Omental fat pad (tissue), 4 donors: ENCODE data around the gene KCNQ1. TPM values are rescaled to one million over a fixed set of nuclear protein-coding genes. Genes with fewer than 3 reads are reported as not detected.

Experiments used
- ATAC-seq: fragments of 150-250 bp; one replicate; pipeline ENCODE4 v1.9.1; 2016; ENCODE audit warnings: mild to moderate bottlenecking, moderate library complexity; ENCODE audit not compliant: low FRiP score
- DNase-seq: peaks from one replicate; pipeline ENCODE4 v3.0.0-alpha.2; 2019; ENCODE audit warnings: low spot score
- CTCF ChIP-seq, 3 donors: fragments of 450-650 bp; IDR thresholded peaks; one replicate each; pipeline ENCODE4 v1.5.1; 2016 to 2017; ENCODE audit warnings: antibody characterized with exemption in 3 of 3, mild to moderate bottlenecking in 3 of 3, moderate library complexity in 2 of 3
- total RNA-seq, 4 donors: library from RNA; depleted of rRNA; stranded (reverse); fragments of >200 nt; gene quantifications; one replicate each; pipeline ENCODE4 v1.1.0, GENCODE V29; 2016

The KCNQ1 gene
- total RNA-seq, 4 donors from 2014 or later: 4.5 to 5.9 (median 5.2) TPM

GRCh38 chr11:2540223-2540991, 95.6 kb downstream of the KCNQ1 start:
- TF ChIP-seq CTCF (IDR thresholded peaks at IDR 0.05): no peak
- no peak for ATAC-seq
- no peak for DNase-seq

GRCh38 chr11:2540992-2541680, 96.3 kb downstream of the KCNQ1 start:
- DNase-seq (no peak), ATAC-seq (no peak)
- TF ChIP-seq CTCF (IDR thresholded peaks at IDR 0.05): no peak

DNA sequence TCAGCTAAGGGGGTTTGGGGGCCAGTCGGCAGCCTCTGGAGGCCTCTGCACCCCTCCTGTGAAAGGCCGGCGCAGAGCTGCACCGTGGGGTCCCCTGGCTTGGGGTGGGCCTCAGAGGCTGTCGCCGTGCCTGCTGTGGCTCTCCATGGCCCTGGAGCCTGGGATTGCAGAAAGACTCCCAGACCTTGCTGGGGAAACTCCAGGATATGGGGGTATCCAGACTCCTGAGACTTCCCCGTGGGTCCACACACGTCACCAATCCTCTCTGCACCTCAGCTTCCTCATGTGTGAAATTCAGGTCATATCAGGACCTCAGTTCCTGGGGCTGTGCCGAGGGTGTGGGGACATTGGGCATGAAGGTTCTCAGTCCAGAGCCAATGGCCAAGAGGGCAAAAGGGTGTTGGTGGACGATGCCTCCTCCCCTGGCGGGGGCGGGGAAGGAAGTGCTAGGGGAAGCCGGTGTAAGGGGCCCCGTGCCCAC, 97.1 kb downstream of the KCNQ1 start:
- ATAC-seq (no peak), DNase-seq (no peak)
- no peak for TF ChIP-seq CTCF (IDR thresholded peaks at IDR 0.05)

DNA sequence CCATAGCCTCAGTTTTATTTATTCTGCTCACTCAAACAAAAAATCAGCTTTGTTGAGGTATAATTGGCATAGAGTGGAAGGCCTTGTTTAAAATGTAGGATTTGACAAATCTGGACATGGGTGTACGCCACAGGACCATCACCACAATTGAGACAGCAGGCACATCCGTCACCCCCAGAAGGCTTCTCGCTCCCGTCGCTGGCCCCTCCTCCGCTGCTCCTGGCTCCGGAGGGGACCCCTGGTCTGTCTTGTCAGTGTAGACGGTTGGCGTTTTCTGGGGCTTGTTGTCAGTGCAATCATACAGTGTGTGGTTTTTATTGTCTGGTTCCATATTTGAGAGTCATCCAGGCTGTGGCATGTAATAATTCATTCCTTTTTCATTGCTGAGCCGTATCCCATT, 97.6 kb downstream of the KCNQ1 start:
- ATAC-seq: no peak
- no peak for TF ChIP-seq CTCF (IDR thresholded peaks at IDR 0.05)
- no peak for DNase-seq

- TF ChIP-seq CTCF (IDR thresholded peaks at IDR 0.05): no peak
- ATAC-seq (no peak), DNase-seq (no peak)
These were observed 103.0 kb downstream of the KCNQ1 start for GRCh38 chr11:2547806-2548205.

- TF ChIP-seq CTCF (IDR thresholded peaks at IDR 0.05): no peak
- DNase-seq: no peak
- no peak for ATAC-seq
These were observed 103.8 kb downstream of the KCNQ1 start for GRCh38 chr11:2548596-2548995.
